PC-9 (cell line): ENCODE measurements around the gene DENND5A. TPM values are rescaled to one million over a fixed set of nuclear protein-coding genes. Genes with fewer than 3 reads are reported as not detected.

Source experiments
- BruUV-seq: library from RNA; stranded (reverse); fragments of 400-500 nt; replicated peaks from 2 replicates; lab custom pipeline; 2021; lab: Mats Ljungman, UMichigan
- CTCF ChIA-PET: fragments of 300-600 bp; sonication (Branson Sonifier 250); formaldehyde crosslinking; loops from one replicate; lab custom pipeline; 2022; ENCODE audit warnings: antibody characterized with exemption; lab: Charles Lee
- POLR2A ChIA-PET: fragments of 300-600 bp; sonication (Branson Sonifier 250); formaldehyde crosslinking; loops from one replicate; lab custom pipeline; 2022; ENCODE audit warnings: antibody characterized with exemption; ENCODE audit not compliant: unreplicated experiment; lab: Charles Lee
- DNase-seq, 2 experiments: peaks; one replicate each; pipeline versions ENCODE4 v3.0.0 to v3.0.0-alpha.2; 2015 to 2022; ENCODE audit warnings: mixed read lengths in 1 of 2
- H2AFZ ChIP-seq: fragments of 200-600 bp; sonication (generic); 2 replicates; pipeline ENCODE4 v1.8.1; 2017; ENCODE audit warnings: antibody characterized with exemption
- H3F3A ChIP-seq: fragments of 200-600 bp; sonication (generic); 2 replicates; pipeline ENCODE4 v1.8.1; 2017; ENCODE audit warnings: antibody characterized with exemption, mild to moderate bottlenecking, low read depth; ENCODE audit not compliant: insufficient read depth
- H3K27ac ChIP-seq: fragments of 200-600 bp; sonication (generic); 2 replicates; pipeline ENCODE4 v1.6.1; 2016; ENCODE audit warnings: mixed run types
- H3K27me3 ChIP-seq: fragments of 200-600 bp; sonication (generic); 2 replicates; pipeline ENCODE4 v1.6.1; 2016; ENCODE audit warnings: low read depth, mixed run types; ENCODE audit not compliant: insufficient read depth
- H3K36me3 ChIP-seq: fragments of 200-600 bp; sonication (generic); 2 replicates; pipeline ENCODE4 v1.6.1; 2016; ENCODE audit warnings: low read depth, mixed run types
- H3K4me1 ChIP-seq: fragments of 200-600 bp; sonication (generic); replicated peaks from 2 replicates; pipeline ENCODE4 v1.6.1; 2016; ENCODE audit warnings: mixed run types; ENCODE audit not compliant: insufficient read depth
- H3K4me2 ChIP-seq: fragments of 200-600 bp; sonication (generic); 2 replicates; pipeline ENCODE4 v1.6.1; 2017; ENCODE audit warnings: mixed run types
- H3K4me3 ChIP-seq: fragments of 200-600 bp; sonication (generic); 2 replicates; pipeline ENCODE4 v1.6.1; 2016; ENCODE audit warnings: mixed run types
- H3K79me2 ChIP-seq: fragments of 200-600 bp; sonication (generic); 2 replicates; pipeline ENCODE4 v1.6.1; 2017; ENCODE audit warnings: low read depth, mixed run types
- H3K9me2 ChIP-seq: fragments of 200-600 bp; sonication (generic); 2 replicates; pipeline ENCODE4 v1.8.1; 2017; ENCODE audit warnings: mild to moderate bottlenecking; ENCODE audit not compliant: insufficient read depth
- H3K9me3 ChIP-seq: fragments of 200-600 bp; sonication (generic); 2 replicates; pipeline ENCODE4 v1.8.1; 2016; ENCODE audit warnings: low read depth; ENCODE audit not compliant: insufficient read depth
- H4K20me1 ChIP-seq: fragments of 200-600 bp; sonication (generic); 2 replicates; pipeline ENCODE4 v1.8.1; 2017; ENCODE audit not compliant: insufficient read depth
- CTCF ChIP-seq: fragments of 200-600 bp; sonication (generic); conservative IDR thresholded peaks from 2 replicates; pipeline ENCODE4 v1.6.1; 2017; ENCODE audit warnings: mixed run types, antibody characterized with exemption, mild to moderate bottlenecking, moderate library complexity
- EZH2 ChIP-seq: fragments of 200-600 bp; sonication (generic); IDR thresholded peaks from 2 replicates; pipeline ENCODE4 v1.8.0; 2017; ENCODE audit warnings: antibody characterized with exemption, low read depth
- intact Hi-C: fragments of 100-400 bp; cut with micrococcal nuclease; formaldehyde crosslinking; loops from one replicate; pipeline ENCODE4 v1.10.0; 2022; ENCODE audit not compliant: unreplicated experiment
- total RNA-seq: library from RNA; stranded (reverse); gene quantifications from 2 replicates; pipeline ENCODE4 v1.2.3, GENCODE V29; 2021

DENND5A gene
- total RNA-seq, 1 experiment from 2014 or later = 19.8 TPM

DNA sequence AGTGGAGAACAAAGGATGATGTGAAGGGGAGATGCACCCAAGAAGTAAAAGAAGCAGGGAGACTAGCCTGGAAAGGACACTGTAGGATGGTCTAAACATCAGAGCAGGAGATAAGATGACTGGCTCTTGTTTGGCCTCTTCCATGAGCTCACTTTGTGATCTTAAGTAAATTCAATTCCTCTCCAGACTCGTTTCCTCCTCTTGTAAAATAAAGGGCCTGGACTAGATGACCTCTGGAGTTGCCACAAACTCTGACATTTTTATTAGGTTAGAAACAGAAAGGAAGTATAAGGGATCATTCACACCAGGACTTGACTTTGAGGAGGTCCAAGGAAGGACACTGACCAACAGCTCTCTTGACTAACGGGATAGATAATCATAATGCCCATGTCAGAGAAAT, 113.5 kb downstream of the DENND5A start:
- no peak for TF ChIP-seq CTCF
- TF ChIP-seq EZH2 = no peak
- Histone ChIP-seq H3F3A (peaks cover 8% of the 10 kb centered on the region; the same call in 1 of the 2 replicates), H3K79me2 (no peaks in the 10 kb centered on the region), H3K9me3 (no peaks in the 10 kb centered on the region), H3K9me2 (no peaks in the 10 kb centered on the region), H2AFZ (no peak overlapping the region), H3K36me3 (no peaks in the 10 kb centered on the region), H3K27me3 (no peaks in the 10 kb centered on the region), H3K4me3 (no peak overlapping the region), H3K27ac (no peak overlapping the region), H3K4me2 (no peak overlapping the region), H3K4me1 (peaks cover 20% of the 10 kb centered on the region), H4K20me1 (no peaks in the 10 kb centered on the region)
- DNase-seq = no peak
- CTCF ChIA-PET = no interaction called here
- no TSS peak for BruUV-seq
- intact Hi-C loops = no loop called here
- POLR2A ChIA-PET = no interaction called here

DNA sequence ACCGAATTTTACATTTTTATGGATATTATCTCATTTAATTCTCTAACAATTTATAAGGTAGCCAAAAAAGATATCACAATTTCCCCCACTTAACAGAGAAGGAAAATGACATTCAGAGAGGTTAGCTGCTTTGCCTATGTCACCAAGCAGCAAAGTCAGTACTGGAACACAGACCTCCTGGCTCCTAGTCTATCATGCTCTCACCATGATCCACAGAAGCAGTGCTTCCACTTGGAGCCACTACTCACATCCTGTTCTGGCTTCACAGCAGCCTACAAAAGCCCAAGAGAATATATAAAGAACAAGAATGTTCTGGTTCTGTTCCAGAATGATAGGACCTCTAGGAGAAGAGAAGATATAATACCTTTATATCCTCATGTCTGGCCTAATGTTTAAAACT, 114.2 kb downstream of the DENND5A start:
- no peaks in the 10 kb centered on the region for H4K20me1 ChIP-seq
- no peak overlapping the region for H2AFZ ChIP-seq
- H3K27ac ChIP-seq = no peak overlapping the region
- H3K9me2 ChIP-seq = no peaks in the 10 kb centered on the region
- CTCF ChIA-PET = no interaction called here
- H3K4me2 ChIP-seq = no peak overlapping the region
- H3K9me3 ChIP-seq = no peaks in the 10 kb centered on the region
- TF ChIP-seq CTCF (no peak), EZH2 (no peak)
- POLR2A ChIA-PET = no interaction called here
- H3K4me3 ChIP-seq = no peak overlapping the region
- peaks cover 20% of the 10 kb centered on the region for H3K4me1 ChIP-seq
- H3F3A ChIP-seq = peaks cover 8% of the 10 kb centered on the region; the same call in 1 of the 2 replicates
- DNase-seq = no peak
- H3K79me2 ChIP-seq = no peaks in the 10 kb centered on the region
- no peaks in the 10 kb centered on the region for H3K36me3 ChIP-seq
- BruUV-seq = no TSS peak
- intact Hi-C loops = no loop called here
- no peaks in the 10 kb centered on the region for H3K27me3 ChIP-seq

DNA sequence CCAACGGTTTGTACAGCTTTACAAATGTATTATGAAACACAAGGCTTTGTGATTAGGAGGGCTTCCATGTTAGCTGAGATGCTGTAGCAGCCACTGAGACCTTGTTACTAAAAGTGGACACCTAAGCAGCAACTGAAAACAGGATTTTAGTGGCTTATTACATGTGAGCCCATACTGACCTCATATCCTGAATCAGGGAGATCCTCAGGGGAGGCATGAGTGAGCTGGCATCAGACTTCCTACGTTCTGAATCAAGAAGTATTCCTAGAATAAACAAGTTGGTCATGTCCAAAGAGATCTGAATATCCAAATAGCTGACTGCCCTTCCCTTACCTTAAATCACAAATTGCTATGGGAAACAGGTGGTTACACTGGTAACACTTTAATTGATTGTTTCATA, 114.6 kb downstream of the DENND5A start:
- Histone ChIP-seq H3K4me2 (no peak overlapping the region), H3K27me3 (no peaks in the 10 kb centered on the region), H3K4me3 (no peak overlapping the region), H4K20me1 (no peaks in the 10 kb centered on the region), H3K79me2 (no peaks in the 10 kb centered on the region), H3K36me3 (no peaks in the 10 kb centered on the region), H3K9me3 (no peaks in the 10 kb centered on the region), H2AFZ (no peak overlapping the region), H3K4me1 (peaks cover 20% of the 10 kb centered on the region), H3K27ac (no peak overlapping the region), H3K9me2 (no peaks in the 10 kb centered on the region), H3F3A (peaks cover 8% of the 10 kb centered on the region; the same call in 1 of the 2 replicates)
- no TSS peak for BruUV-seq
- ChIA-PET CTCF (no interaction called here), POLR2A (interaction anchor here (0.6 kb wide), 1 partner anchor 309 kb away, joined by 5 read pairs; no protein-coding TSS in a partner anchor)
- intact Hi-C loops = no loop called here
- DNase-seq = no peak
- TF ChIP-seq CTCF (no peak), EZH2 (no peak)
